HepG2 (cell line): Measurements from ENCODE around the gene HYAL2. TPM values are rescaled to one million over a fixed set of nuclear protein-coding genes. Genes with fewer than 3 reads are reported as not detected.

Experiments
- ATF2 ChIP-seq: sonication (generic); formaldehyde crosslinking; IDR thresholded peaks from 2 replicates; pipeline ENCODE4 v1.4.0; 2020; ENCODE audit warnings: missing genetic modification reagents
- ESRRA ChIP-seq: sonication (generic); formaldehyde crosslinking; IDR thresholded peaks from 2 replicates; pipeline ENCODE4 v1.5.1; 2020; ENCODE audit warnings: mild to moderate bottlenecking, low read depth, missing genetic modification reagents
- GABPA ChIP-seq, 2 experiments: IDR thresholded peaks; 2 replicates each; pipeline ENCODE4 v1.6.1; 2011 to 2016; ENCODE audit warnings: low read depth in 2 of 2, low read length in 1 of 2, missing biosample characterization in 1 of 2, missing genetic modification characterization in 1 of 2
- HIVEP1 ChIP-seq: sonication (generic); formaldehyde crosslinking; IDR thresholded peaks from 2 replicates; pipeline ENCODE4 v1.4.0; 2020; ENCODE audit warnings: mild to moderate bottlenecking, missing genetic modification reagents
- HNF4G ChIP-seq, 2 experiments: sonication (generic) in 1 of 2; formaldehyde crosslinking in 1 of 2; IDR thresholded peaks; 2 replicates each; pipeline versions ENCODE4 v1.4.0 to v1.6.1; 2011 to 2020; ENCODE audit warnings: borderline replicate concordance in 2 of 2, low read depth in 2 of 2, mild to moderate bottlenecking in 2 of 2, low read length in 1 of 2, missing genetic modification reagents in 1 of 2, moderate library complexity in 1 of 2
- HNRNPL ChIP-seq: fragments of 200-400 bp; formaldehyde crosslinking; IDR thresholded peaks from 2 replicates; pipeline ENCODE4 v1.6.1; 2017; ENCODE audit warnings: mild to moderate bottlenecking, low read depth, low read length
- MTA1 ChIP-seq: sonication (generic); formaldehyde crosslinking; IDR thresholded peaks from 2 replicates; pipeline ENCODE4 v1.4.0; 2020; ENCODE audit warnings: missing genetic modification reagents, mild to moderate bottlenecking, borderline replicate concordance
- MXI1 ChIP-seq: IDR thresholded peaks from 3 replicates; pipeline ENCODE4 v1.6.1; 2012; ENCODE audit warnings: low read depth, low read length, inconsistent platforms, borderline replicate concordance
- ZNF674 ChIP-seq: sonication (generic); formaldehyde crosslinking; IDR thresholded peaks from 2 replicates; pipeline ENCODE4 v1.5.0; 2020; ENCODE audit warnings: low read depth, mild to moderate bottlenecking, missing genetic modification reagents
- polyA plus RNA-seq, 8 experiments: library from polyadenylated mRNA; depleted of rRNA in 3 of 8; stranded (reverse) in 7 of 8; unstranded in 1 of 8; fragments of >200 nt; fragmentation: Illumina TruSeq in 4 of 8; extraction: Trizol in 4 of 8; gene quantifications; 2 replicates each; pipeline versions ENCODE4 v1.2.1 to v1.2.3, GENCODE V29; 2011 to 2016; ENCODE audit warnings: low read depth in 4 of 8, missing spikeins in 1 of 8, mixed read lengths in 1 of 8; ENCODE audit not compliant: insufficient read depth in 1 of 8
- total RNA-seq, 5 experiments: library from RNA; depleted of rRNA; stranded (reverse); fragments of >200 nt; fragmentation: Illumina TruSeq; extraction: Trizol; gene quantifications; 2 replicates each; pipeline ENCODE4 v1.2.3, GENCODE V29; 2016; ENCODE audit warnings: low read depth in 1 of 5
- TF ChIP-seq, protein P1 (sequence below): sonication (generic); formaldehyde crosslinking; IDR thresholded peaks from 2 replicates; pipeline ENCODE4 v1.4.0; 2020; ENCODE audit warnings: missing genetic modification reagents
- TF ChIP-seq, protein P2 (sequence below): sonication (generic); formaldehyde crosslinking; IDR thresholded peaks from 2 replicates; pipeline ENCODE4 v1.4.0; 2020; ENCODE audit warnings: missing genetic modification reagents

HYAL2 gene
- total and polyA plus RNA-seq, 2 of the 13 experiments (the other 11 are each of a cell fraction or from before 2014, with no cell fraction given) = 76.2 to 102 TPM

GRCh38 chr3:50274371-50275104 lies 48.0 kb downstream of the HYAL2 start (continued):
- TF ChIP-seq MTA1 (CRISPR knock-in tag) (peak; percentile 51; the same call in 1 of the 2 replicates), HNRNPL (0 out of 2 replicates have a peak, but pooled peaks have one; percentile 3), HNF4G (IDR thresholded peaks at IDR 0.05; ENCODE audit: borderline replicate concordance, low read depth, low read length) (0 out of 2 replicates have a peak, but pooled peaks have one; percentile 15), HNF4G (CRISPR knock-in tag; IDR thresholded peaks at IDR 0.05; ENCODE audit: borderline replicate concordance, low read depth) (no peak), ESRRA (no peak), GABPA (IDR thresholded peaks at IDR 0.05; ENCODE audit: low read depth, low read length) (no peak), GABPA (CRISPR knock-in tag; IDR thresholded peaks at IDR 0.05; ENCODE audit: low read depth) (peak; percentile 36; the same call in 1 of the 2 replicates), HIVEP1 (0 out of 2 replicates have a peak, but pooled peaks have one; percentile 37), ATF2 (CRISPR knock-in tag) (peak; percentile 46; the same call in 1 of the 2 replicates), ZNF674 (CRISPR knock-in tag) (no peak), MXI1 (0 out of 3 replicates have a peak, but pooled peaks have one; percentile 26)
- TF ChIP-seq, protein P1, sequence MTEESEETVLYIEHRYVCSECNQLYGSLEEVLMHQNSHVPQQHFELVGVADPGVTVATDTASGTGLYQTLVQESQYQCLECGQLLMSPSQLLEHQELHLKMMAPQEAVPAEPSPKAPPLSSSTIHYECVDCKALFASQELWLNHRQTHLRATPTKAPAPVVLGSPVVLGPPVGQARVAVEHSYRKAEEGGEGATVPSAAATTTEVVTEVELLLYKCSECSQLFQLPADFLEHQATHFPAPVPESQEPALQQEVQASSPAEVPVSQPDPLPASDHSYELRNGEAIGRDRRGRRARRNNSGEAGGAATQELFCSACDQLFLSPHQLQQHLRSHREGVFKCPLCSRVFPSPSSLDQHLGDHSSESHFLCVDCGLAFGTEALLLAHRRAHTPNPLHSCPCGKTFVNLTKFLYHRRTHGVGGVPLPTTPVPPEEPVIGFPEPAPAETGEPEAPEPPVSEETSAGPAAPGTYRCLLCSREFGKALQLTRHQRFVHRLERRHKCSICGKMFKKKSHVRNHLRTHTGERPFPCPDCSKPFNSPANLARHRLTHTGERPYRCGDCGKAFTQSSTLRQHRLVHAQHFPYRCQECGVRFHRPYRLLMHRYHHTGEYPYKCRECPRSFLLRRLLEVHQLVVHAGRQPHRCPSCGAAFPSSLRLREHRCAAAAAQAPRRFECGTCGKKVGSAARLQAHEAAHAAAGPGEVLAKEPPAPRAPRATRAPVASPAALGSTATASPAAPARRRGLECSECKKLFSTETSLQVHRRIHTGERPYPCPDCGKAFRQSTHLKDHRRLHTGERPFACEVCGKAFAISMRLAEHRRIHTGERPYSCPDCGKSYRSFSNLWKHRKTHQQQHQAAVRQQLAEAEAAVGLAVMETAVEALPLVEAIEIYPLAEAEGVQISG (CRISPR knock-in tag) = 0 out of 2 replicates have a peak, but pooled peaks have one; percentile 31
- TF ChIP-seq, protein P2, sequence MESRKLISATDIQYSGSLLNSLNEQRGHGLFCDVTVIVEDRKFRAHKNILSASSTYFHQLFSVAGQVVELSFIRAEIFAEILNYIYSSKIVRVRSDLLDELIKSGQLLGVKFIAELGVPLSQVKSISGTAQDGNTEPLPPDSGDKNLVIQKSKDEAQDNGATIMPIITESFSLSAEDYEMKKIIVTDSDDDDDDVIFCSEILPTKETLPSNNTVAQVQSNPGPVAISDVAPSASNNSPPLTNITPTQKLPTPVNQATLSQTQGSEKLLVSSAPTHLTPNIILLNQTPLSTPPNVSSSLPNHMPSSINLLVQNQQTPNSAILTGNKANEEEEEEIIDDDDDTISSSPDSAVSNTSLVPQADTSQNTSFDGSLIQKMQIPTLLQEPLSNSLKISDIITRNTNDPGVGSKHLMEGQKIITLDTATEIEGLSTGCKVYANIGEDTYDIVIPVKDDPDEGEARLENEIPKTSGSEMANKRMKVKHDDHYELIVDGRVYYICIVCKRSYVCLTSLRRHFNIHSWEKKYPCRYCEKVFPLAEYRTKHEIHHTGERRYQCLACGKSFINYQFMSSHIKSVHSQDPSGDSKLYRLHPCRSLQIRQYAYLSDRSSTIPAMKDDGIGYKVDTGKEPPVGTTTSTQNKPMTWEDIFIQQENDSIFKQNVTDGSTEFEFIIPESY (CRISPR knock-in tag) = peak; percentile 97
